ENCODE measurements around the gene SFT2D3. TPM values are rescaled to one million over a fixed set of nuclear protein-coding genes. Genes with fewer than 3 reads are reported as not detected.

Gene SFT2D3
- total and polyA plus RNA-seq, 4 experiments from 2014 or later, result 1.5 to 15.4 (median 7.9) TPM

GRCh38 chr2:127704641-127705390, 3.5 kb downstream of the SFT2D3 start:
- H3K27ac ChIP-seq (ENCODE audit: low read depth, low read length), result no peak overlapping the region
- Mint-ChIP-seq H3K36me3 (peaks cover 24 to 54% of the 10 kb centered on the region in 2 donors), H3K4me3 (peak overlapping the region in 5 of 8 donors; percentile 21 to 63 (median 23)), H3K9me3 (peaks cover 0 to 4% (median 0%) of the 10 kb centered on the region in 8 donors), H3K4me1 (peaks cover 26 to 49% (median 36%) of the 10 kb centered on the region in 4 donors), H3K27me3 (no peaks in the 10 kb centered on the region), H3K27ac (peak overlapping the region in 5 of 7 donors; percentile 10 to 99 (median 65))
- CTCF ChIA-PET (ENCODE audit: partially characterized antibody), result interaction anchor here (1.1 to 1.2 kb wide), 2 partner anchors 55 to 114 kb away, joined by 3 read pairs; no protein-coding TSS in a partner anchor
- H3K4me1 ChIP-seq (ENCODE audit: insufficient read depth, low read length), result peaks cover 42% of the 10 kb centered on the region
- H3K27me3 ChIP-seq (ENCODE audit: insufficient read depth, low read length), result no peaks in the 10 kb centered on the region
- H3K36me3 ChIP-seq (ENCODE audit: insufficient read depth, low read length), result peaks cover 33% of the 10 kb centered on the region
- DNase-seq, result no peak
- intact Hi-C loops (cut with micrococcal nuclease), result loop anchor here (5.0 kb wide), 1 partner anchor 113 kb away; no protein-coding TSS in a partner anchor
- no peak overlapping the region for H3K4me3 ChIP-seq (ENCODE audit: low read length in 2 of 2)
- POLR2A ChIA-PET (ENCODE audit: partially characterized antibody), result interaction anchor here (0.7 to 2.8 kb wide), 3 partner anchors 27 to 178 kb away, joined by 3 to 7 read pairs (median 3); partner anchors contain the start of gene IWS1
- H3K9me3 ChIP-seq (ENCODE audit: control insufficient read depth in 1 of 2, low read length in 2 of 2), result no peaks in the 10 kb centered on the region

DNA sequence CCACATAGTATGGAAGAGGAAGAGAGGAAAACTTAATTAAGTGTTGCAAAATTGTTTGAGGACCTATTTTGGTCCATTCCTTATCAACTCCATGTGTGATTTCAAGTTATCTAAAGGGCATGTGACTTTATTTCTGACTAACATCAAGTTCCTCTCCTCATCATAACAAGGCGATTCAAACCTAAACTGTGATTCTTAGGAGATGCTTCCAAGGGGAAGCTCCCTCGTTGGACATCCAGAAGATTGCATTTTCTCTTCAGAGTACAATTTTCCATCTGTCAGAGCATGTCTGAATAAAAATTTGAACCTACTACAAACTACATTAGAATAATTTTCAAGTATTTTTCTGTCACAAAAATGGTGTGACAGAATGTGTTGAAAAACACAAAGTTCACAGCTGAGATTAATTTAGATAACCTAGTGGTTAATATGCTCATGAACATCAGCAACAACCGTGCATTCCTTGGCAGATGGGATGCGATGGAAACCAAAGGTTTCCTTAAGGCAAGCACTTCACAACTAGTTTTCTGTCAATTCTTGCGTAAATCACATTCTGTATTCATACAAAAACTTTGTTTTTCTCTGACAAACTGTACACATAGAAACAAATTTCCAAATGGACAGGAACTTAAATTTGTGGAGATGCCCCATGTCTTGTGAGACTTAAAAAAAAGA, 4.2 kb downstream of the SFT2D3 start:
- DNase-seq, result no peak
- H3K4me3 Mint-ChIP-seq, result peak overlapping the region in 3 of 8 donors; percentile 11 to 21 (median 15)
- peak overlapping the region in 3 of 7 donors; percentile 56 to 99 (median 67) for H3K27ac Mint-ChIP-seq
- Histone ChIP-seq H3K4me1 (ENCODE audit: insufficient read depth, low read length) (peaks cover 38% of the 10 kb centered on the region), H3K27ac (ENCODE audit: low read depth, low read length) (no peak overlapping the region), H3K27me3 (ENCODE audit: insufficient read depth, low read length) (no peaks in the 10 kb centered on the region), H3K4me3 (ENCODE audit: low read length in 2 of 2) (no peak overlapping the region), H3K36me3 (ENCODE audit: insufficient read depth, low read length) (peaks cover 33% of the 10 kb centered on the region), H3K9me3 (ENCODE audit: control insufficient read depth in 1 of 2, low read length in 2 of 2) (no peaks in the 10 kb centered on the region)
- no peaks in the 10 kb centered on the region for H3K27me3 Mint-ChIP-seq
- H3K4me1 Mint-ChIP-seq, result peaks cover 25 to 43% (median 33%) of the 10 kb centered on the region in 4 donors
- peaks cover 26 to 54% of the 10 kb centered on the region in 2 donors for H3K36me3 Mint-ChIP-seq
- CTCF ChIA-PET (ENCODE audit: partially characterized antibody), result interaction anchor here (1.1 kb wide), 1 partner anchor 56 kb away, joined by 3 read pairs; no protein-coding TSS in a partner anchor
- intact Hi-C loops (cut with micrococcal nuclease), result no loop called here
- H3K9me3 Mint-ChIP-seq, result peaks cover 0 to 4% (median 0%) of the 10 kb centered on the region in 8 donors
- POLR2A ChIA-PET (ENCODE audit: partially characterized antibody), result interaction anchor here (1.2 to 2.8 kb wide), 2 partner anchors 178 to 179 kb away, joined by 3 to 7 read pairs; partner anchors contain the start of gene IWS1

GRCh38 chr2:127706215-127706990, 5.1 kb downstream of the SFT2D3 start:
- no peak for DNase-seq
- Histone ChIP-seq H3K27me3 (ENCODE audit: insufficient read depth, low read length) (no peaks in the 10 kb centered on the region), H3K9me3 (ENCODE audit: control insufficient read depth in 1 of 2, low read length in 2 of 2) (no peaks in the 10 kb centered on the region), H3K36me3 (ENCODE audit: insufficient read depth, low read length) (peaks cover 33% of the 10 kb centered on the region), H3K27ac (ENCODE audit: low read depth, low read length) (no peak overlapping the region), H3K4me3 (ENCODE audit: low read length in 2 of 2) (no peak overlapping the region), H3K4me1 (ENCODE audit: insufficient read depth, low read length) (peaks cover 33% of the 10 kb centered on the region)
- Mint-ChIP-seq H3K9me3 (peaks cover 0 to 3% (median 0%) of the 10 kb centered on the region in 8 donors), H3K27me3 (no peaks in the 10 kb centered on the region), H3K4me3 (peak overlapping the region in 1 of 8 donors; percentile 53), H3K4me1 (peaks cover 20 to 38% (median 30%) of the 10 kb centered on the region in 4 donors), H3K27ac (peak overlapping the region in 1 of 7 donors; percentile 66), H3K36me3 (peaks cover 30 to 53% of the 10 kb centered on the region in 2 donors)
- CTCF ChIA-PET (ENCODE audit: partially characterized antibody), result no interaction called here
- intact Hi-C loops (cut with micrococcal nuclease), result no loop called here
- POLR2A ChIA-PET (ENCODE audit: partially characterized antibody), result no interaction called here

- Histone ChIP-seq H3K27ac (ENCODE audit: low read depth, low read length) (no peak overlapping the region), H3K27me3 (ENCODE audit: insufficient read depth, low read length) (no peaks in the 10 kb centered on the region), H3K36me3 (ENCODE audit: insufficient read depth, low read length) (peaks cover 33% of the 10 kb centered on the region), H3K9me3 (ENCODE audit: control insufficient read depth in 1 of 2, low read length in 2 of 2) (no peaks in the 10 kb centered on the region), H3K4me3 (ENCODE audit: low read length in 2 of 2) (no peak overlapping the region), H3K4me1 (ENCODE audit: insufficient read depth, low read length) (peaks cover 24% of the 10 kb centered on the region)
- Mint-ChIP-seq H3K9me3 (no peaks in the 10 kb centered on the region), H3K27ac (peak overlapping the region in 2 of 7 donors; percentile 64 to 77), H3K27me3 (no peaks in the 10 kb centered on the region), H3K36me3 (peaks cover 30 to 51% of the 10 kb centered on the region in 2 donors), H3K4me3 (peak overlapping the region in 1 of 8 donors; percentile 31), H3K4me1 (peaks cover 14 to 27% (median 21%) of the 10 kb centered on the region in 4 donors)
- intact Hi-C loops (cut with micrococcal nuclease), result no loop called here
- no peak for DNase-seq
- CTCF ChIA-PET (ENCODE audit: partially characterized antibody), result no interaction called here
- POLR2A ChIA-PET (ENCODE audit: partially characterized antibody), result interaction anchor here (0.6 kb wide), 1 partner anchor 424 kb away, joined by 3 read pairs; no protein-coding TSS in a partner anchor
These were observed 6.8 kb downstream of the SFT2D3 start for GRCh38 chr2:127707890-127708648.

GRCh38 chr2:127709336-127709735, 8.0 kb downstream of the SFT2D3 start:
- no peaks in the 10 kb centered on the region for H3K9me3 Mint-ChIP-seq
- no peak overlapping the region for H3K4me3 ChIP-seq (ENCODE audit: low read length in 2 of 2)
- DNase-seq, result no peak
- CTCF ChIA-PET (ENCODE audit: partially characterized antibody), result no interaction called here
- POLR2A ChIA-PET (ENCODE audit: partially characterized antibody), result no interaction called here
- H3K9me3 ChIP-seq (ENCODE audit: control insufficient read depth in 1 of 2, low read length in 2 of 2), result no peaks in the 10 kb centered on the region
- H3K27me3 ChIP-seq (ENCODE audit: insufficient read depth, low read length), result no peaks in the 10 kb centered on the region
- H3K4me1 Mint-ChIP-seq, result peaks cover 8 to 18% (median 13%) of the 10 kb centered on the region in 4 donors
- intact Hi-C loops (cut with micrococcal nuclease), result no loop called here
- H3K27ac ChIP-seq (ENCODE audit: low read depth, low read length), result no peak overlapping the region
- H3K27me3 Mint-ChIP-seq, result no peaks in the 10 kb centered on the region
- peaks cover 27 to 53% of the 10 kb centered on the region in 2 donors for H3K36me3 Mint-ChIP-seq
- H3K4me1 ChIP-seq (ENCODE audit: insufficient read depth, low read length), result peaks cover 11% of the 10 kb centered on the region
- peak overlapping the region in 2 of 7 donors; percentile 41 to 57 for H3K27ac Mint-ChIP-seq
- peaks cover 36% of the 10 kb centered on the region for H3K36me3 ChIP-seq (ENCODE audit: insufficient read depth, low read length)
- no peak overlapping the region for H3K4me3 Mint-ChIP-seq

DNA sequence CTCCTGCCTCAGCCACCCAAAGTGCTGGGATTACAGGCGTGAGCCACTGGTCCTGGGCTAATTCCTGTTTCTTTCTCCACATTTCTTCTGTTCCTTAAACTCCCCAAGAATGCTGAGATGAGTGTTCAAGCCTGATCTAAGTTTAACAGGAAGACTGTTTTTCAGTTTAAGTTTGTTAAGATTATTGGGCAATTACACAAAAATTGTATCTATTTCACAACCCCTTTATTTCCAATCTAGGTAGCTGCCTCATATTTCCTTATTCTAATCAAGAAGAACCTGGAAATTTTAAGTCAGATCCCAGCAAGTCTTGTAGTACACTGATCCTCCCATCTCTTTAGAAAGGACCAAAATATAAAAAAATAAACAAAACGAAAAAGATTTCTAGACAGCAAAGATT, 11.7 kb downstream of the SFT2D3 start:
- intact Hi-C loops (cut with micrococcal nuclease), result no loop called here
- Histone ChIP-seq H3K4me1 (ENCODE audit: insufficient read depth, low read length) (no peaks in the 10 kb centered on the region), H3K27me3 (ENCODE audit: insufficient read depth, low read length) (no peaks in the 10 kb centered on the region), H3K9me3 (ENCODE audit: control insufficient read depth in 1 of 2, low read length in 2 of 2) (no peaks in the 10 kb centered on the region), H3K4me3 (ENCODE audit: low read length in 2 of 2) (no peak overlapping the region), H3K27ac (ENCODE audit: low read depth, low read length) (no peak overlapping the region), H3K36me3 (ENCODE audit: insufficient read depth, low read length) (peaks cover 36% of the 10 kb centered on the region)
- ChIA-PET POLR2A (ENCODE audit: partially characterized antibody) (interaction anchor here (1.2 kb wide), 1 partner anchor 12 kb away, joined by 3 read pairs; the partner anchor contains the start of gene SFT2D3), CTCF (ENCODE audit: partially characterized antibody) (interaction anchor here (0.6 to 1.2 kb wide), 2 partner anchors 11 to 122 kb away, joined by 3 to 4 read pairs; no protein-coding TSS in a partner anchor)
- Mint-ChIP-seq H3K27ac (peak overlapping the region in 2 of 7 donors; percentile 75 to 82), H3K9me3 (no peaks in the 10 kb centered on the region), H3K4me1 (peaks cover 0 to 2% (median 0%) of the 10 kb centered on the region in 4 donors), H3K27me3 (no peaks in the 10 kb centered on the region), H3K36me3 (peaks cover 27 to 38% of the 10 kb centered on the region in 2 donors), H3K4me3 (peak overlapping the region in 1 of 8 donors; percentile 73)
- DNase-seq, result no peak

Measured in CD4-positive, alpha-beta memory T cell (primary cell).